GM12892 (cell line): ENCODE measurements around the gene HTRA1.

Source experiments
- POLR2A ChIP-seq: IDR thresholded peaks from 2 replicates; pipeline ENCODE4 v1.6.1; 2011; ENCODE audit warnings: low read depth, low read length, control low read depth
- POLR2AphosphoS5 ChIP-seq: IDR thresholded peaks from 2 replicates; pipeline ENCODE4 v1.6.1; 2011; ENCODE audit warnings: low read depth, low read length, control low read depth

- no peak for TF ChIP-seq POLR2A
- no peak for TF ChIP-seq POLR2AphosphoS5
Observed at GRCh38 chr10:122420624-122421007, 40.7 kb upstream of the HTRA1 start.
